WTC11 (cell line): Measurements from ENCODE around the gene RBM44. TPM values are rescaled to one million over a fixed set of nuclear protein-coding genes. Genes with fewer than 3 reads are reported as not detected.

ENCODE experiments used
- ATAC-seq: fragments of 200-7000 bp; cut with Tn5 transposase; 2 replicates; pipeline ENCODE4 v1.10.0; 2021; ENCODE audit warnings: mild to moderate bottlenecking, moderate library complexity
- CTCF ChIA-PET: fragments of 300-600 bp; sonication (Branson Sonifier 250); formaldehyde crosslinking; loops from one replicate; lab custom pipeline; 2021; ENCODE audit warnings: antibody characterized with exemption; lab: Charles Lee
- POLR2A ChIA-PET: fragments of 350-600 bp; sonication (Branson Sonifier 250); formaldehyde crosslinking; loops from one replicate; lab custom pipeline; 2021; ENCODE audit warnings: antibody characterized with exemption; lab: Charles Lee
- DNase-seq: peaks from one replicate; pipeline ENCODE4 v3.0.0; 2021; ENCODE audit warnings: low spot score
- H3K27ac Mint-ChIP-seq: 2 replicates; pipeline ENCODE4 v1.8.0; 2021; ENCODE audit warnings: mixed read lengths
- H3K27me3 Mint-ChIP-seq: 2 replicates; pipeline ENCODE4 v1.8.0; 2021; ENCODE audit warnings: low read depth, mild to moderate bottlenecking, moderate library complexity, mixed read lengths
- H3K36me3 Mint-ChIP-seq: 2 replicates; pipeline ENCODE4 v1.8.0; 2021; ENCODE audit warnings: mixed read lengths
- H3K4me1 Mint-ChIP-seq: 2 replicates; pipeline ENCODE4 v1.8.0; 2022; ENCODE audit warnings: mixed read lengths
- H3K4me3 Mint-ChIP-seq: 2 replicates; pipeline ENCODE4 v1.8.0; 2021; ENCODE audit warnings: mild to moderate bottlenecking, moderate library complexity, mixed read lengths
- H3K9me3 Mint-ChIP-seq: 2 replicates; pipeline ENCODE4 v1.8.0; 2021; ENCODE audit warnings: mixed read lengths
- ARID4B ChIP-seq: sonication (generic); formaldehyde crosslinking; IDR thresholded peaks from 2 replicates; pipeline ENCODE4 v1.8.0; 2023; ENCODE audit warnings: missing genetic modification reagents, mild to moderate bottlenecking, borderline replicate concordance
- ATF1 ChIP-seq: sonication (generic); formaldehyde crosslinking; IDR thresholded peaks from 2 replicates; pipeline ENCODE4 v1.8.1; 2023; ENCODE audit warnings: mild to moderate bottlenecking, moderate library complexity, missing genetic modification reagents
- CBFB ChIP-seq: sonication (generic); formaldehyde crosslinking; IDR thresholded peaks from 2 replicates; pipeline ENCODE4 v1.8.1; 2022; ENCODE audit warnings: mild to moderate bottlenecking, low read depth, missing genetic modification reagents
- CREB1 ChIP-seq: sonication (generic); formaldehyde crosslinking; IDR thresholded peaks from 2 replicates; pipeline ENCODE4 v1.8.0; 2023; ENCODE audit warnings: mild to moderate bottlenecking, missing genetic modification reagents
- CREM ChIP-seq: sonication (generic); formaldehyde crosslinking; IDR thresholded peaks from 2 replicates; pipeline ENCODE4 v1.8.1; 2022; ENCODE audit warnings: mild to moderate bottlenecking, missing genetic modification reagents, moderate library complexity
- ELF4 ChIP-seq: sonication (generic); formaldehyde crosslinking; IDR thresholded peaks from 2 replicates; pipeline ENCODE4 v1.8.1; 2022; ENCODE audit warnings: low read depth, mild to moderate bottlenecking, moderate library complexity, missing genetic modification reagents
- FOXJ3 ChIP-seq: sonication (generic); formaldehyde crosslinking; IDR thresholded peaks from 2 replicates; pipeline ENCODE4 v1.9.0; 2021; ENCODE audit warnings: missing genetic modification reagents, mild to moderate bottlenecking, borderline replicate concordance
- GRHL2 ChIP-seq: fragments of 250-450 bp; sonication (Bioruptor Pico); IDR thresholded peaks from 2 replicates; pipeline ENCODE4 v1.8.0; 2022; ENCODE audit warnings: mild to moderate bottlenecking, moderate library complexity; ENCODE audit not compliant: insufficient replicate concordance, severe bottlenecking
- KAT7 ChIP-seq: sonication (generic); formaldehyde crosslinking; IDR thresholded peaks from 2 replicates; pipeline ENCODE4 v1.8.1; 2023; ENCODE audit warnings: missing genetic modification reagents, mild to moderate bottlenecking, borderline replicate concordance
- SOX15 ChIP-seq: fragments of 250-450 bp; sonication (Bioruptor Pico); IDR thresholded peaks from 2 replicates; pipeline ENCODE4 v1.9.0; 2021; ENCODE audit warnings: mild to moderate bottlenecking
- SP1 ChIP-seq: sonication (generic); formaldehyde crosslinking; conservative IDR thresholded peaks from 2 replicates; pipeline ENCODE4 v1.8.1; 2022; ENCODE audit warnings: missing genetic modification reagents
- TEAD4 ChIP-seq: sonication (generic); formaldehyde crosslinking; IDR thresholded peaks from 2 replicates; pipeline ENCODE4 v1.8.0; 2022; ENCODE audit warnings: mild to moderate bottlenecking, missing genetic modification reagents
- ZNF121 ChIP-seq: sonication (generic); formaldehyde crosslinking; IDR thresholded peaks from 2 replicates; pipeline ENCODE4 v1.8.0; 2023; ENCODE audit warnings: missing genetic modification reagents
- ZNF281 ChIP-seq: sonication (generic); formaldehyde crosslinking; IDR thresholded peaks from 2 replicates; pipeline ENCODE4 v1.8.0; 2023; ENCODE audit warnings: mild to moderate bottlenecking, missing genetic modification reagents
- total RNA-seq: library from RNA; stranded (reverse); gene quantifications from 3 replicates; pipeline ENCODE4 v1.2.3, GENCODE V29; 2021
- TF ChIP-seq, protein P1 (sequence below): sonication (generic); formaldehyde crosslinking; IDR thresholded peaks from 2 replicates; pipeline ENCODE4 v1.8.1; 2023; ENCODE audit warnings: mild to moderate bottlenecking, missing genetic modification reagents
- TF ChIP-seq, protein P2 (sequence below): sonication (generic); formaldehyde crosslinking; IDR thresholded peaks from 2 replicates; pipeline ENCODE4 v1.8.1; 2023; ENCODE audit warnings: mild to moderate bottlenecking, missing genetic modification reagents, moderate library complexity
- TF ChIP-seq, protein P3 (sequence below): fragments of 250-450 bp; sonication (Bioruptor Pico); IDR thresholded peaks from 2 replicates; pipeline ENCODE4 v1.9.0; 2021; ENCODE audit warnings: mild to moderate bottlenecking

The RBM44 gene
- total RNA-seq, 1 experiment from 2014 or later: 1.3 TPM

- DNase-seq (no peak), ATAC-seq (no peak)
- no peaks in the 10 kb centered on the region for H3K9me3 Mint-ChIP-seq
- H3K27me3 Mint-ChIP-seq: no peaks in the 10 kb centered on the region; the same call in 1 of the 2 replicates
- peaks cover 14% of the 10 kb centered on the region for H3K4me1 Mint-ChIP-seq
- H3K36me3 Mint-ChIP-seq: no peaks in the 10 kb centered on the region
- H3K4me3 Mint-ChIP-seq: no peak overlapping the region
- H3K27ac Mint-ChIP-seq: no peak overlapping the region; the same call in 1 of the 2 replicates
- no peak for TF ChIP-seq CBFB (CRISPR knock-in tag)
- TF ChIP-seq CREM (CRISPR knock-in tag): no peak
- TF ChIP-seq ELF4 (CRISPR knock-in tag): no peak
- TF ChIP-seq, protein P1, sequence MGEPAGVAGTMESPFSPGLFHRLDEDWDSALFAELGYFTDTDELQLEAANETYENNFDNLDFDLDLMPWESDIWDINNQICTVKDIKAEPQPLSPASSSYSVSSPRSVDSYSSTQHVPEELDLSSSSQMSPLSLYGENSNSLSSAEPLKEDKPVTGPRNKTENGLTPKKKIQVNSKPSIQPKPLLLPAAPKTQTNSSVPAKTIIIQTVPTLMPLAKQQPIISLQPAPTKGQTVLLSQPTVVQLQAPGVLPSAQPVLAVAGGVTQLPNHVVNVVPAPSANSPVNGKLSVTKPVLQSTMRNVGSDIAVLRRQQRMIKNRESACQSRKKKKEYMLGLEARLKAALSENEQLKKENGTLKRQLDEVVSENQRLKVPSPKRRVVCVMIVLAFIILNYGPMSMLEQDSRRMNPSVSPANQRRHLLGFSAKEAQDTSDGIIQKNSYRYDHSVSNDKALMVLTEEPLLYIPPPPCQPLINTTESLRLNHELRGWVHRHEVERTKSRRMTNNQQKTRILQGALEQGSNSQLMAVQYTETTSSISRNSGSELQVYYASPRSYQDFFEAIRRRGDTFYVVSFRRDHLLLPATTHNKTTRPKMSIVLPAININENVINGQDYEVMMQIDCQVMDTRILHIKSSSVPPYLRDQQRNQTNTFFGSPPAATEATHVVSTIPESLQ (CRISPR knock-in tag): no peak
- no peak for TF ChIP-seq ZNF281
- TF ChIP-seq GRHL2 (CRISPR knock-in tag): no peak
- no peak for TF ChIP-seq ARID4B
- no peak for TF ChIP-seq TEAD4 (CRISPR knock-in tag)
- no peak for TF ChIP-seq SOX15 (CRISPR knock-in tag)
- POLR2A ChIA-PET: interaction anchor here (0.7 kb wide), 1 partner anchor 257 kb away, joined by 6 read pairs; no protein-coding TSS in a partner anchor
- CTCF ChIA-PET: no interaction called here
These were observed 70.2 kb downstream of the RBM44 start for GRCh38 chr2:237868631-237869342.

DNA sequence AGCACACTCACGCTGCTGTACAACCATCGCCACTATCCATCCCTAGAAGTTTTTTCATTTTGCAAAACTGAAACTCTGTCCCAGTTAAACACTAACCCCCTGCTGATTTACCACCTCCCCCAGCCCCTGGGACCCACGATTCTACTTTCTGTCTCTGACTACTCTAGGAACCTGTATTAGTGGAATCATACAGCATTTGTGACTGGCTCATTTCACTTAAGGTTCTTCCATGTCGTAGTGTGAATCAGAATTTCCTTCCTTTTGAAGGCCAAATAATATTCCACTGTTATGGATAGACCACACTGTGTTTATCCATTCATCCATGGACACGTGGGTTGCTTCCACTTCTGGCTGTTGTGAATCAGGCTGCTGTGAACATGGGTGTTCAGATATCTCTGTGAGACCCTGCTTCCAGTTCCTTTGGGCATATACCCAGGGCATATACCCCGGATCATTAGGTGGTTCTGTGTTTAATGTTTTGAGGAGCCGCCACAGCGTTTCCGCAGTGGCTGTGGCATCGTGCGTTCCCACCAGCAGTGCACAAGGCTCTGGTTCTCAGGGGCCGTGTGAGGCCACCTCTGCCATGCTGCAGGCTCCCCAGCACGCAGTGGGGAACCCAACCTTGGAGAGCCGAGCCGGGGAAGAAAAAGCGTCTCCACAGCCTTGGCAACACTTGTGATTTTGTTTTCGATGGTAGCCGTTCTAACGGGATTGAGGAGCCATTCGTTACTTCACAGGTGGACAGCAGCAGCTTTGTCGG lies 70.9 kb downstream of the RBM44 start:
- Mint-ChIP-seq H3K4me3 (no peak overlapping the region), H3K36me3 (no peaks in the 10 kb centered on the region), H3K9me3 (no peaks in the 10 kb centered on the region), H3K27me3 (no peaks in the 10 kb centered on the region; the same call in 1 of the 2 replicates), H3K4me1 (peaks cover 10% of the 10 kb centered on the region), H3K27ac (no peak overlapping the region)
- DNase-seq (no peak), ATAC-seq (no peak)
- ChIA-PET CTCF (no interaction called here), POLR2A (no interaction called here)
- TF ChIP-seq SP1 (CRISPR knock-in tag): no peak
- no peak for TF ChIP-seq TEAD4 (CRISPR knock-in tag)
- TF ChIP-seq, protein P2, sequence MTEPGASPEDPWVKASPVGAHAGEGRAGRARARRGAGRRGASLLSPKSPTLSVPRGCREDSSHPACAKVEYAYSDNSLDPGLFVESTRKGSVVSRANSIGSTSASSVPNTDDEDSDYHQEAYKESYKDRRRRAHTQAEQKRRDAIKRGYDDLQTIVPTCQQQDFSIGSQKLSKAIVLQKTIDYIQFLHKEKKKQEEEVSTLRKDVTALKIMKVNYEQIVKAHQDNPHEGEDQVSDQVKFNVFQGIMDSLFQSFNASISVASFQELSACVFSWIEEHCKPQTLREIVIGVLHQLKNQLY (CRISPR knock-in tag): no peak
- no peak for TF ChIP-seq SOX15 (CRISPR knock-in tag)
- TF ChIP-seq KAT7 (CRISPR knock-in tag): no peak
- TF ChIP-seq ATF1: no peak
- TF ChIP-seq FOXJ3: no peak
- TF ChIP-seq, protein P3, sequence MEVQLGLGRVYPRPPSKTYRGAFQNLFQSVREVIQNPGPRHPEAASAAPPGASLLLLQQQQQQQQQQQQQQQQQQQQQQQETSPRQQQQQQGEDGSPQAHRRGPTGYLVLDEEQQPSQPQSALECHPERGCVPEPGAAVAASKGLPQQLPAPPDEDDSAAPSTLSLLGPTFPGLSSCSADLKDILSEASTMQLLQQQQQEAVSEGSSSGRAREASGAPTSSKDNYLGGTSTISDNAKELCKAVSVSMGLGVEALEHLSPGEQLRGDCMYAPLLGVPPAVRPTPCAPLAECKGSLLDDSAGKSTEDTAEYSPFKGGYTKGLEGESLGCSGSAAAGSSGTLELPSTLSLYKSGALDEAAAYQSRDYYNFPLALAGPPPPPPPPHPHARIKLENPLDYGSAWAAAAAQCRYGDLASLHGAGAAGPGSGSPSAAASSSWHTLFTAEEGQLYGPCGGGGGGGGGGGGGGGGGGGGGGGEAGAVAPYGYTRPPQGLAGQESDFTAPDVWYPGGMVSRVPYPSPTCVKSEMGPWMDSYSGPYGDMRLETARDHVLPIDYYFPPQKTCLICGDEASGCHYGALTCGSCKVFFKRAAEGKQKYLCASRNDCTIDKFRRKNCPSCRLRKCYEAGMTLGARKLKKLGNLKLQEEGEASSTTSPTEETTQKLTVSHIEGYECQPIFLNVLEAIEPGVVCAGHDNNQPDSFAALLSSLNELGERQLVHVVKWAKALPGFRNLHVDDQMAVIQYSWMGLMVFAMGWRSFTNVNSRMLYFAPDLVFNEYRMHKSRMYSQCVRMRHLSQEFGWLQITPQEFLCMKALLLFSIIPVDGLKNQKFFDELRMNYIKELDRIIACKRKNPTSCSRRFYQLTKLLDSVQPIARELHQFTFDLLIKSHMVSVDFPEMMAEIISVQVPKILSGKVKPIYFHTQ (CRISPR knock-in tag): no peak
- TF ChIP-seq CREB1 (CRISPR knock-in tag): no peak
- TF ChIP-seq ZNF121: no peak
